ENCODE data around the gene IL37. TPM values are rescaled to one million over a fixed set of nuclear protein-coding genes. Genes with fewer than 3 reads are reported as not detected.

IL37 gene
- polyA plus RNA-seq, 1 donor, result 0.40 TPM

GRCh38 chr2:112960230-112960825, 49.4 kb downstream of the IL37 start:
- DNase-seq, result no peak

GRCh38 chr2:112962308-112963175, 51.6 kb downstream of the IL37 start:
- DNase-seq, result no peak

GRCh38 chr2:112967023-112967422, 56.1 kb downstream of the IL37 start:
- DNase-seq, result no peak

Other genes with a start within 250 kb of the IL37 start
- 0.83 TPM for gene NT5DC4, start 190.1 kb upstream of the IL37 start, polyA plus RNA-seq (ENCODE audit: insufficient read length)
- gene CKAP2L, start 146.6 kb upstream of the IL37 start, polyA plus RNA-seq (ENCODE audit: insufficient read length), result 20.9 TPM
- 0.17 TPM for gene IL1A, start 126.7 kb upstream of the IL37 start, polyA plus RNA-seq (ENCODE audit: insufficient read length)
- 0.65 TPM for gene IL1B, start 74.4 kb upstream of the IL37 start, polyA plus RNA-seq (ENCODE audit: insufficient read length)
- 0.67 TPM for gene IL36G, start 66.8 kb downstream of the IL37 start, polyA plus RNA-seq (ENCODE audit: insufficient read length)
- gene IL36A, start 94.3 kb downstream of the IL37 start, polyA plus RNA-seq (ENCODE audit: insufficient read length), result not detected
- not detected for gene IL36B, start 141.7 kb downstream of the IL37 start, polyA plus RNA-seq (ENCODE audit: insufficient read length)
- 0.07 TPM for gene IL36RN, start 148.0 kb downstream of the IL37 start, polyA plus RNA-seq (ENCODE audit: insufficient read length)
- not detected for gene IL1F10, start 156.8 kb downstream of the IL37 start, polyA plus RNA-seq (ENCODE audit: insufficient read length)
- 3.2 TPM for gene IL1RN, start 216.4 kb downstream of the IL37 start, polyA plus RNA-seq (ENCODE audit: insufficient read length)